Naive thymus-derived CD4-positive, alpha-beta T cell (primary cell): ENCODE data around the gene GADD45B. TPM values are rescaled to one million over a fixed set of nuclear protein-coding genes. Genes with fewer than 3 reads are reported as not detected.
A peak's percentile ranks its signal among the peaks of the same experiment; 100 is the strongest.
"Not testable (repeated sequence)": the region's sequence is repeated elsewhere in the genome, so short reads cannot be mapped to it uniquely, and the experiment has no call there.

Experiments
- ATAC-seq: fragments of 150-1000 bp; cut with Tn5 transposase; 2 replicates; pipeline ENCODE4 v1.10.0; 2021; ENCODE audit warnings: mild to moderate bottlenecking, moderate library complexity
- CTCF ChIA-PET: fragments of 350-600 bp; sonication (Branson Sonifier 250); formaldehyde crosslinking; loops from one replicate; lab custom pipeline; 2021; ENCODE audit warnings: antibody characterized with exemption; lab: Charles Lee
- POLR2A ChIA-PET: fragments of 350-600 bp; sonication (Branson Sonifier 250); formaldehyde crosslinking; loops from one replicate; lab custom pipeline; 2021; ENCODE audit warnings: antibody characterized with exemption, inconsistent platforms; lab: Charles Lee
- DNase-seq, 9 donors: peaks; one replicate each; pipeline versions ENCODE4 v3.0.0 to v3.0.0-alpha.2; 2020 to 2022; ENCODE audit warnings: mixed read lengths in 1 of 9
- H3K27ac ChIP-seq: one replicate; pipeline ENCODE4 v1.7.0; 2013; ENCODE audit warnings: mild to moderate bottlenecking, low read depth, low read length, moderate library complexity
- H3K27me3 ChIP-seq, 2 donors: one replicate each; pipeline ENCODE4 v1.7.0; 2013; ENCODE audit warnings: low read length in 2 of 2, mild to moderate bottlenecking in 2 of 2, moderate library complexity in 2 of 2; ENCODE audit not compliant: control insufficient read depth in 2 of 2, insufficient read depth in 2 of 2
- H3K36me3 ChIP-seq, 3 experiments: 1 replicate in 2 of 3; 2 replicates in 1 of 3; pipeline ENCODE4 v1.7.0; 2013; ENCODE audit warnings: low read length in 3 of 3, mild to moderate bottlenecking in 3 of 3, moderate library complexity in 1 of 3; ENCODE audit not compliant: insufficient read depth in 3 of 3, control insufficient read depth in 2 of 3
- H3K4me1 ChIP-seq, 2 donors: one replicate each; pipeline ENCODE4 v1.7.0; 2013; ENCODE audit warnings: low read length in 2 of 2, mild to moderate bottlenecking in 2 of 2, moderate library complexity in 1 of 2; ENCODE audit not compliant: control insufficient read depth in 2 of 2, insufficient read depth in 2 of 2
- H3K4me3 ChIP-seq: 2 replicates; pipeline ENCODE4 v1.7.0; 2013; ENCODE audit warnings: mild to moderate bottlenecking, low read length
- H3K9me3 ChIP-seq, 3 experiments: 1 replicate in 2 of 3; 2 replicates in 1 of 3; pipeline ENCODE4 v1.7.0; 2013; ENCODE audit warnings: low read length in 3 of 3; ENCODE audit not compliant: control insufficient read depth in 2 of 3
- H3K27ac Mint-ChIP-seq, 9 donors: one replicate each; pipeline ENCODE4 v1.8.0; 2020 to 2022; ENCODE audit warnings: mixed read lengths in 9 of 9, mild to moderate bottlenecking in 8 of 9, moderate library complexity in 5 of 9, inconsistent platforms in 2 of 9
- H3K27me3 Mint-ChIP-seq, 5 donors: one replicate each; pipeline ENCODE4 v1.8.0; 2021 to 2022; ENCODE audit warnings: mixed read lengths in 5 of 5, mild to moderate bottlenecking in 1 of 5
- H3K36me3 Mint-ChIP-seq, 5 donors: one replicate each; pipeline ENCODE4 v1.8.0; 2020 to 2022; ENCODE audit warnings: mixed read lengths in 5 of 5, mild to moderate bottlenecking in 3 of 5, inconsistent platforms in 1 of 5
- H3K4me1 Mint-ChIP-seq, 7 donors: one replicate each; pipeline ENCODE4 v1.8.0; 2020 to 2022; ENCODE audit warnings: mixed read lengths in 7 of 7, mild to moderate bottlenecking in 3 of 7, inconsistent platforms in 1 of 7
- H3K4me3 Mint-ChIP-seq, 10 donors: one replicate each; pipeline ENCODE4 v1.8.0; 2020 to 2022; ENCODE audit warnings: mild to moderate bottlenecking in 10 of 10, mixed read lengths in 10 of 10, moderate library complexity in 6 of 10, inconsistent platforms in 2 of 10
- H3K9me3 Mint-ChIP-seq, 11 donors: one replicate each; pipeline ENCODE4 v1.8.0; 2020 to 2022; ENCODE audit warnings: mixed read lengths in 11 of 11, mild to moderate bottlenecking in 4 of 11, inconsistent platforms in 1 of 11, moderate library complexity in 1 of 11
- intact Hi-C, 2 donors: fragments of 100-400 bp; cut with micrococcal nuclease; formaldehyde crosslinking; loops; one replicate each; pipeline ENCODE4 v1.15.1; 2023
- polyA plus RNA-seq, 2 donors: library from polyadenylated mRNA; unstranded; fragments of 300-500 nt; fragmentation: Illumina TruSeq; gene quantifications; one replicate each; pipeline ENCODE4 v1.2.3, GENCODE V29; 2021
- total RNA-seq, 6 experiments: library from RNA in 5 of 6; stranded (reverse) in 5 of 6; gene quantifications; 1 replicate in 5 of 6; 2 replicates in 1 of 6; pipeline ENCODE4 v1.2.3 and lab custom pipeline; 2021 to 2026

The GADD45B gene
- total and polyA plus RNA-seq, 7 experiments from 2014 or later: 30.1 to 157 (median 82.8) TPM

DNA sequence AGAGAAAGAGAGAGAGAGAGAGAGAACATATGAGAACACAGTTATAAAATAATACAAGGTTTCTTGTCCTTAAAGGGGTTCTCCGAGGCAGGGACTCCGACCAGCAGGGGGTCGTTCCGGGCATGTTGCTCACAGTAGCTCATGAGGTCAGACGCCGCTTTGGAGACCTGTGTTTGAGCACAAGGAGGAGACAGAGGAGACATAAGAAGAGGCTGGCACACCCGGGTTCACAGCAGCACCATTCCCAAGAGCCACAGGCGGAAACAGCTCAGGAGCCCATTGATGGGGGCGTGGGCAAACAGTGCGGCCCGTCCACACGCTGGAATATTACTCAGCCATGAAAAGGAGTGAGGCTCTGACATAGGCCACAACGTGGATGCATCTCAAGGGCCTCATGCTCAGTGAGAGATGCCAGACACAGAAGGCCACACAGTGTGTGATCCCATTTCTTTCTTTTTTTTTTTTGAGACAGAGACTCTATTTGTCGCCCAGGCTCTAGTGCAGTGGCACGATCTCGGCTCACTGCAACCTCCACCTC is 39.1 kb downstream of the GADD45B start:
- H3K9me3 ChIP-seq: no peaks in the 10 kb centered on the region
- Mint-ChIP-seq H3K27ac (peak overlapping the region in 1 of 9 donors; percentile 30), H3K27me3 (no peaks in the 10 kb centered on the region), H3K4me1 (peaks cover 0 to 8% (median 0%) of the 10 kb centered on the region in 7 donors), H3K36me3 (peaks cover 0 to 8% (median 0%) of the 10 kb centered on the region in 5 donors), H3K9me3 (peaks cover 0 to 3% (median 0%) of the 10 kb centered on the region in 11 donors), H3K4me3 (no peak overlapping the region)
- H3K36me3 ChIP-seq: no peaks in the 10 kb centered on the region
- no peak for DNase-seq
- ChIA-PET POLR2A (interaction anchor here (0.7 kb wide), 2 partner anchors 292 to 352 kb away, joined by 3 read pairs; no protein-coding TSS in a partner anchor), CTCF (no interaction called here)
- intact Hi-C loops: no loop called here
- H3K4me1 ChIP-seq: no peaks in the 10 kb centered on the region
- ATAC-seq: no peak
- H3K4me3 ChIP-seq: no peak overlapping the region
- H3K27me3 ChIP-seq: no peaks in the 10 kb centered on the region
- H3K27ac ChIP-seq: no peak overlapping the region

DNA sequence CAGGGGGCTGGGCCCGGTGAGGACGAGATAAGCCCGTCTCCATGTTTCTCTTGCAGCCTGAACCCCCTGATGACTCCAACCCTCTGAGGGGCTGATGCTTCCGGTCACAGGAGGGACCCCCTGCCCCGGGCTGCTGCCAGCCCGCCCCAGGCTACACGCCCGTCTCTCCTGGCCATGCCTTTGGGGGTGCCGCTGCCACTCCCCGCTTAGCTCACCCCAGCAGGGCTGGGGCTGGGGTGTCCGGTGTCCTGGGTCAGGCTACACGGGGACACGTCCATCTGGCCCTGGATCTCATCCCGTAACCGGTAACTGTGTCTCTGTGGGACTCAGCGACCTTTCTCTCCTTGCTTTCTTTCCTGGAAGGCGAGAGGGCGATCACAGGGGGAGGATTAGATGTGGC is 40.8 kb downstream of the GADD45B start:
- ATAC-seq (no peak), DNase-seq (no peak)
- no peaks in the 10 kb centered on the region for H3K27me3 ChIP-seq
- no peak overlapping the region for H3K4me3 ChIP-seq
- Mint-ChIP-seq H3K4me1 (peaks cover 0 to 8% (median 0%) of the 10 kb centered on the region in 7 donors), H3K9me3 (peaks cover 0 to 3% (median 0%) of the 10 kb centered on the region in 11 donors), H3K27me3 (no peaks in the 10 kb centered on the region), H3K36me3 (peaks cover 0 to 8% (median 0%) of the 10 kb centered on the region in 5 donors), H3K27ac (no peak overlapping the region), H3K4me3 (no peak overlapping the region)
- no peak overlapping the region for H3K27ac ChIP-seq
- no peaks in the 10 kb centered on the region for H3K9me3 ChIP-seq
- no peaks in the 10 kb centered on the region for H3K4me1 ChIP-seq
- intact Hi-C loops: no loop called here
- ChIA-PET CTCF (interaction anchor here (1.4 kb wide), 1 partner anchor 16 kb away, joined by 5 read pairs; no protein-coding TSS in a partner anchor), POLR2A (no interaction called here)
- H3K36me3 ChIP-seq: no peaks in the 10 kb centered on the region

DNA sequence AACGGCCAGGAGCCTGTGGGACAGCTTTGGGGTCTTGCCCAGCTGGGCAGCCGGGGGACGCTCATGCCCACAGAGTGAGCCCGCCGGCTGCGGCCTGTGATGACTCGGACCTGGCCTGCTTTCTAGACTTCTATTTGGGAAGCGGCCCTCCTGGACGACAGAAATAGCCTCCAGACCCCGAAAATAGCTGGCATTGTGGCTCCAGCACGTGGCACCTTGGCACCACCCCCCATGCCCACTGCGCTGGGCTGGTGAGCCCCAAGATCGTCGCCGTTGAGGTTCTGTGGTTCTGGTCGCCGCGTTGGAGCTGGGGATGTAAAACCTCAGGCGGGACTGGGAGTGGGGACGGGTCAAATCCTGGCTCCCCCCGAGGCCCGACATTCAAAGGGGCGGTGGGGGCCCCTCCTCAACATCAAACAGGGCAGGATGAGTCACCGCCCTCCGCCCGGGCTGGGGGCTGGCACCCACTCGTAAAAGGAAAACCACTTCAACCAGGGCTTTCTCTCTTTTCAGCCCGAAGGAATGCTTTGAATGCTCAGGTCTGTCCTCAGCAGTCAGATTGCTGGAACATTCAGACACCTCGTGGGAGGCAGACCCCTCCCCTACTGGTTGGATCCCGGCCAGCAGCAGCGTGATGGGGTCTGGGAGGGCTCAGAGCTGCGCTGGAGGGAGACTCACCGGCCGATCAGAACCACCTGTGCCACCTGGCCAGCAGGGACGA is 42.1 kb downstream of the GADD45B start:
- no peaks in the 10 kb centered on the region for H3K9me3 ChIP-seq
- Mint-ChIP-seq H3K4me3 (peak overlapping the region in 3 of 10 donors; percentile 25 to 31 (median 29)), H3K4me1 (peaks cover 0 to 8% (median 0%) of the 10 kb centered on the region in 7 donors), H3K27ac (no peak overlapping the region), H3K36me3 (peaks cover 0 to 8% (median 0%) of the 10 kb centered on the region in 5 donors), H3K9me3 (peaks cover 0 to 3% (median 0%) of the 10 kb centered on the region in 11 donors), H3K27me3 (no peaks in the 10 kb centered on the region)
- H3K27me3 ChIP-seq: no peaks in the 10 kb centered on the region
- ATAC-seq (no peak), DNase-seq (peak in 1 of 9 donors; percentile 16)
- no peaks in the 10 kb centered on the region for H3K36me3 ChIP-seq
- ChIA-PET POLR2A (interaction anchor here (0.6 kb wide), 1 partner anchor 10 kb away, joined by 3 read pairs; no protein-coding TSS in a partner anchor), CTCF (no interaction called here)
- H3K4me1 ChIP-seq: no peaks in the 10 kb centered on the region
- H3K27ac ChIP-seq: no peak overlapping the region
- intact Hi-C loops: no loop called here
- H3K4me3 ChIP-seq: no peak overlapping the region

DNA sequence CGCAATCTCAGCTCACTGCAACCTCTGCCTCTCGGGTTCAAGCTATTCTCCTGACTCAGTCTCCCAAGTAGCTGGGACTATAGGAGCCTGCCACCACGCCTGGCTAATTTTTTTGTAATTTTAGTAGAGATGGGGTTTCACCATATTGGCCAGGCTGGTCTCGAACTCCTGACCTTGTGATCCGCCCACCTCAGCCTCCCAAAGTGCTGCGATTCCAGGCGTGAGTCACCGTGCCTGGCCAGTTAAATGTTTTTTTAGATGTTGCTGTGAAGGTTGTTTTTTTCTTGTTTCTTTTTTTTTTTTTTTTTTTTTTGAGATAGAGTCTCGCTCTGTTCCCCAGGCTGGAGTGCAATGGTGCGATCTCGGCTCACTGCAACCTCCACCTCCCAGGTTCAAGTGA is 42.9 kb downstream of the GADD45B start:
- H3K36me3 Mint-ChIP-seq, H3K4me1 ChIP-seq, H3K4me1 Mint-ChIP-seq, H3K4me3 ChIP-seq, intact Hi-C loops, H3K36me3 ChIP-seq, H3K27ac Mint-ChIP-seq, CTCF ChIA-PET, POLR2A ChIA-PET, H3K9me3 ChIP-seq, H3K27ac ChIP-seq, H3K27me3 ChIP-seq, DNase-seq, H3K27me3 Mint-ChIP-seq, H3K9me3 Mint-ChIP-seq, ATAC-seq: not testable (repeated sequence)
- H3K4me3 Mint-ChIP-seq: peak overlapping the region in 1 of 10 donors; percentile 12

DNA sequence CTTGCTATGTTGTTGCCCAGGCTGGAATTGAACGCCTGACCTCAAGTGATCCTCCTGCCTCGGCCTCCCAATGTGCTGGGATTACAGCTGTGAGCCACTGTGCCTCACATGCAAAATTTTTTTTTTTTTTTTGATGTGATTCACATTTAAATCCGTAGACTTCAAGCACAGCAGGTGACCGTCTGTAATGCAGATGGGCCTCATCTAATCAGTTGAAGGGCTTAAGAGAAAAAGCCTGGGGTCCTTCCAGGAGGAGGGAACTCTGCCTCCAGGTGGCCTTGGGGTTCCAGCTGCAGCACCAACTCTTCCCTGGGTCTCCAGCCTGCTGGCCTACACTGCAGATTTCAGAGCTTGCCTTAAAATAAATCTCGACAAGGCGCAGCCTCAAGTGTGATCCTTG is 43.6 kb downstream of the GADD45B start:
- Histone ChIP-seq H3K4me1 (no peaks in the 10 kb centered on the region), H3K27ac (no peak overlapping the region), H3K9me3 (no peaks in the 10 kb centered on the region), H3K4me3 (no peak overlapping the region), H3K27me3 (no peaks in the 10 kb centered on the region), H3K36me3 (no peaks in the 10 kb centered on the region)
- peak overlapping the region in 1 of 9 donors; percentile 13 for H3K27ac Mint-ChIP-seq
- ChIA-PET POLR2A (interaction anchor here (0.7 kb wide), 1 partner anchor 252 kb away, joined by 3 read pairs; no protein-coding TSS in a partner anchor), CTCF (no interaction called here)
- H3K4me3 Mint-ChIP-seq: no peak overlapping the region
- intact Hi-C loops: no loop called here
- no peaks in the 10 kb centered on the region for H3K27me3 Mint-ChIP-seq
- H3K36me3 Mint-ChIP-seq: peaks cover 0 to 6% (median 0%) of the 10 kb centered on the region in 5 donors
- H3K9me3 Mint-ChIP-seq: peaks cover 0 to 3% (median 0%) of the 10 kb centered on the region in 11 donors
- H3K4me1 Mint-ChIP-seq: peaks cover 0 to 8% (median 0%) of the 10 kb centered on the region in 7 donors
- DNase-seq (no peak), ATAC-seq (no peak)

DNA sequence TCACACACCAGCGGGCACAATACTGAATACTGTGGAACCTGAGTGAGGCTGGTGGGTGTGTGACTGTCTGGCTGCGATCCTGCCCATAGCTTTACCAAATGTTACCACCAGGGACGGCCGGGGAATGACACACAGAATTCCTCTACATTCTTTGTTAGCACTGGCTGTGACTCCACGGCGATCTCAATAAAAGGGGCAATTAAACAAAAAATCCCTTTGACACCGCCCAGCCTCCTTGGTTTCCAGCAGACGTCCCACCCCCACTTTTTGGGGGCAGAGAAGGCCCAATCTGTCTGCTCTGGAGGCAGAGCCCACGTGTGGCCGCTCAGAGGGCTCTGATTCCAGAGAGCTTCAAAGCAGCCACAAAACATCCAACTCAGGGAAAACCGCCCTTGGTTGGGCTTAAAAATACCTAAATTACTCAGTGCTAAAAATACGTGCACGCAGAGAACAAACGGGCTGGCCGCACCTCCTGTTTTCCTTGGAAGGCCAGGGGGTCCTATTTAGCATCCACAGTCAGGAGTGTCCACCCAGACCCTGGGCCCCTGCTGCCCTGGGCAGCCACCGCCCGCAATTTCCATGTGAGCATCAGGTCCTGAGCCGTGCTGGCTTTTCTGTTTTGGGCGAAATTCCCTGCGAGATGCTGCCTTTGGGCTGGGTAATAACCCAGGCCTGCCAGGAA is 47.8 kb downstream of the GADD45B start:
- DNase-seq (no peak), ATAC-seq (no peak)
- CTCF ChIA-PET: no interaction called here
- Histone ChIP-seq H3K4me3 (no peak overlapping the region), H3K9me3 (no peaks in the 10 kb centered on the region), H3K27ac (no peak overlapping the region), H3K36me3 (no peaks in the 10 kb centered on the region), H3K27me3 (no peaks in the 10 kb centered on the region), H3K4me1 (no peaks in the 10 kb centered on the region)
- Mint-ChIP-seq H3K4me1 (no peaks in the 10 kb centered on the region), H3K27me3 (no peaks in the 10 kb centered on the region), H3K4me3 (no peak overlapping the region), H3K9me3 (no peaks in the 10 kb centered on the region), H3K36me3 (no peaks in the 10 kb centered on the region), H3K27ac (no peak overlapping the region)
- intact Hi-C loops: no loop called here
- POLR2A ChIA-PET: no interaction called here
